Measurements from ENCODE around the gene GPR156.

DNA sequence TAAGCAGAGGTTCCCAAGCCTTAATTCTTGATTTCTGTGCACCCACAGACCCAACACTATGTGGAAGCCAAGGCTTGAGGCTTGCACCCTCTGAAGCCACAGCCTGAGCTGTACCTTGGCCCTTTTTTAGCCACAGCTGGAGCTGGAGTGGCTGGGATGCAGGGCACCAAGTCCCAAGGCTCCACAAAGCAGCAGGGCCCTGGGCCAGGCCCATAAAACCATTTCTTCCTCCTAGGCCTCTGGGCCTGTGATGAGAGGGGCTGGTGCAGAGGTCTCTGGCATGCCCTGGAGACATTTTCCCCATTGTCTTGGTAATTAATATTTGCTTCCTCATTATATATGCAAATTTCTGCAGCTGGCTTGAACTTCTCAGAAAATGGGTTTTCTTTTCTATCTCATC, 129.9 kb downstream of the GPR156 start:
- TF ChIP-seq POLR2A (IDR thresholded peaks at IDR 0.05; ENCODE audit: low read depth, low read length) (no peak), PAX5 (IDR thresholded peaks at IDR 0.05; ENCODE audit: insufficient read depth, low read length, severe bottlenecking) (no peak), TAF1 (IDR thresholded peaks at IDR 0.05; ENCODE audit: low read depth, low read length) (no peak), POLR2AphosphoS5 (IDR thresholded peaks at IDR 0.05; ENCODE audit: low read depth, low read length) (no peak), POU2F2 (IDR thresholded peaks at IDR 0.05; ENCODE audit: low read depth, low read length) (no peak)
